Cardiac fibroblast (primary cell): Measurements from ENCODE around the gene KCTD5.

Experiments used
- DNase-seq, 2 donors: peaks; one replicate each; pipeline versions ENCODE4 v3.0.0 to v3.0.0-alpha.2; 2010; ENCODE audit warnings: low read depth in 2 of 2
- H3K4me3 ChIP-seq, 2 donors: replicated peaks in 1 of 2; 1 replicate in 1 of 2; 2 replicates in 1 of 2; pipeline ENCODE4 v1.5.1; 2011; ENCODE audit warnings: low read depth in 2 of 2, low read length in 2 of 2, mild to moderate bottlenecking in 2 of 2, moderate library complexity in 1 of 2
- CTCF ChIP-seq: IDR thresholded peaks from one replicate; pipeline ENCODE4 v1.5.1; 2011; ENCODE audit warnings: low read depth, mild to moderate bottlenecking, low read length, inconsistent platforms

Gene KCTD5

GRCh38 chr16:2704166-2704982 is 22.1 kb downstream of the KCTD5 start:
- no peak for TF ChIP-seq CTCF

GRCh38 chr16:2704983-2705275 is 22.6 kb downstream of the KCTD5 start:
- TF ChIP-seq CTCF, result no peak
- DNase-seq, result no peak
- H3K4me3 ChIP-seq, result no peak overlapping the region

More at GRCh38 chr16:2704166-2704982, 22.1 kb downstream of the KCTD5 start:
- DNase-seq, result no peak
- H3K4me3 ChIP-seq, result no peak overlapping the region

- no peak for TF ChIP-seq CTCF
- DNase-seq, result no peak
- H3K4me3 ChIP-seq, result no peak overlapping the region
These were observed 23.0 kb downstream of the KCTD5 start for GRCh38 chr16:2705351-2705750.

GRCh38 chr16:2706085-2706484 is 23.8 kb downstream of the KCTD5 start:
- no peak for TF ChIP-seq CTCF
- no peak overlapping the region for H3K4me3 ChIP-seq
- DNase-seq, result no peak

- TF ChIP-seq CTCF, result no peak
- DNase-seq, result no peak
- no peak overlapping the region for H3K4me3 ChIP-seq
These were observed 24.4 kb downstream of the KCTD5 start for GRCh38 chr16:2706611-2707311.

GRCh38 chr16:2707368-2708289 is 25.3 kb downstream of the KCTD5 start:
- no peak for DNase-seq
- no peak for TF ChIP-seq CTCF
- H3K4me3 ChIP-seq, result no peak overlapping the region
